ENCODE measurements around the gene ABHD12B.

DNA sequence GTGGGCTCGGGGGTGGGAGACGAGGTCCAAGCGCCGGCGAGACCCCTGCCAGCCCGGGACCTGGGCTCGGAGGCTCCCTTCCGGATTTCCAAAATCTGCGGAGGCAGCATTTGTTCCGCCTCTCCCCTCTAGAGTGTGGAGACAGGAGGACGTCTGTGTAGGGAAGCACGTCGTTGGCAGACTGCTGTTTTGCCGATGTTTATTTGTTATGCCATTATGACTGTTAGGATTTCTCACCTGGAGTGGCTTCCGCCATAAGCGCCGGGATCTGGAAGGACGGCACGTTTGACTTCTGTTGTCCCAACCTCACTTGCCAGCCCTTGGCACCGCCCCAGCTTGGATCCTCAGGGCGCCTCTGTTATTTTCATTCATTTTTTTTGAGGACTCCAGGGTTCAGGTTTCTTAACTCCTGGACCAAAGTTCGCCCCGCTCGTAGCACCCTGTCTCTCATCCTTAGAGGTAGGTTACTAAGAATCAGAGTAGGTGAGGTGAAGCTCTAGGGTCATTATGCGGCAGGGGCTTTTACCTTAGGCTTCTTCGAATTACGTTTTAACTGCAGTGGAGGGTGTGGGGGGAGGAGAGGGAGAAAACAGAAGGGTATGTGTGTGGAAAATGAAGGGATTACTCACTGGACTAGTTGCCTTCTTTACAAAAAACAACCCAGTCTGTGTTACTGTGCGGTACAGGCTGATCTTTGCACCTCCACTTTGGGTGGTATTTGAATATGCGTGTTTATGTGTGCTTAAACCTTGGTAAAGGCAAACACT lies 73.0 kb downstream of the ABHD12B start:
- TF ChIP-seq POLR2A (IDR thresholded peaks at IDR 0.05) = peak in 1 of 2 donors; percentile 1
- TF ChIP-seq EP300 (IDR thresholded peaks at IDR 0.05) = no peak

Measured in gastroesophageal sphincter (tissue), 2 donors.